B cell (primary cell): ENCODE results near the gene OSBPL5. TPM values are rescaled to one million over a fixed set of nuclear protein-coding genes. Genes with fewer than 3 reads are reported as not detected.

Source experiments
- ATAC-seq: fragments of 200-7000 bp; cut with Tn5 transposase; one replicate; pipeline ENCODE4 v1.10.0; 2021; ENCODE audit warnings: low read depth, mild to moderate bottlenecking, moderate number of reproducible peaks, moderate library complexity
- CTCF ChIA-PET: fragments of 350-600 bp; sonication (Branson Sonifier 250); formaldehyde crosslinking; loops from one replicate; lab custom pipeline; 2021; ENCODE audit warnings: antibody characterized with exemption, inconsistent platforms; lab: Charles Lee
- POLR2A ChIA-PET: fragments of 350-600 bp; sonication (Branson Sonifier 250); formaldehyde crosslinking; loops from one replicate; lab custom pipeline; 2021; ENCODE audit warnings: antibody characterized with exemption; lab: Charles Lee
- DNase-seq: peaks from one replicate; pipeline ENCODE4 v3.0.0; 2013
- H2AFZ ChIP-seq: 2 replicates; pipeline ENCODE4 v1.6.1; 2012; ENCODE audit warnings: mild to moderate bottlenecking, low read depth, low read length; ENCODE audit not compliant: insufficient read depth, poor library complexity, severe bottlenecking
- H3K27ac ChIP-seq, 2 donors: 1 replicate in 1 of 2; 2 replicates in 1 of 2; pipeline ENCODE4 v1.5.1; 2012 to 2013; ENCODE audit warnings: low read length in 2 of 2, mild to moderate bottlenecking in 2 of 2, moderate library complexity in 1 of 2
- H3K27me3 ChIP-seq, 4 experiments: fragments of 200-600 bp in 1 of 4; sonication (generic) in 1 of 4; replicated peaks in 1 of 4; 1 replicate in 2 of 4; 2 replicates in 2 of 4; pipeline versions ENCODE4 v1.6.1 to v1.7.0; 2013 to 2016; ENCODE audit warnings: low read length in 3 of 4, mild to moderate bottlenecking in 2 of 4, mixed read lengths in 1 of 4, moderate library complexity in 1 of 4; ENCODE audit not compliant: insufficient read depth in 4 of 4, control insufficient read depth in 3 of 4; ENCODE audit errors: control extremely low read depth in 1 of 4
- H3K36me3 ChIP-seq, 2 experiments: replicated peaks in 1 of 2; 1 replicate in 1 of 2; 2 replicates in 1 of 2; pipeline versions ENCODE4 v1.6.1 to v1.7.1; 2013; ENCODE audit warnings: low read length in 1 of 2; ENCODE audit not compliant: insufficient read depth in 2 of 2, control insufficient read depth in 1 of 2; ENCODE audit errors: control extremely low read depth in 1 of 2, extremely low read depth in 1 of 2
- H3K4me1 ChIP-seq, 2 donors: fragments of 200-600 bp in 1 of 2; sonication (generic) in 1 of 2; 1 replicate in 1 of 2; 2 replicates in 1 of 2; pipeline versions ENCODE4 v1.5.1 to v1.6.1; 2013 to 2017; ENCODE audit warnings: low read length in 2 of 2; ENCODE audit not compliant: control insufficient read depth in 2 of 2, insufficient read depth in 2 of 2
- H3K4me2 ChIP-seq: replicated peaks from 2 replicates; pipeline ENCODE3; 2012; ENCODE audit warnings: mild to moderate bottlenecking, low read depth, low read length; ENCODE audit not compliant: poor library complexity, severe bottlenecking
- H3K4me3 ChIP-seq, 5 experiments: fragments of 200-600 bp in 1 of 5; sonication (generic) in 1 of 5; 1 replicate in 3 of 5; 2 replicates in 2 of 5; pipeline versions ENCODE4 v1.5.1 to v1.7.0; 2011 to 2016; ENCODE audit warnings: low read length in 4 of 5, mild to moderate bottlenecking in 4 of 5, low read depth in 2 of 5, control low read depth in 1 of 5, moderate library complexity in 1 of 5; ENCODE audit not compliant: insufficient read depth in 1 of 5; ENCODE audit errors: control extremely low read depth in 1 of 5, extremely low read depth in 1 of 5
- H3K79me2 ChIP-seq: fragments of 200-600 bp; sonication (generic); one replicate; pipeline ENCODE4 v1.6.0; 2016; ENCODE audit warnings: low read length; ENCODE audit not compliant: control insufficient read depth, insufficient read depth
- H3K9ac ChIP-seq: fragments of 200-600 bp; sonication (generic); 2 replicates; pipeline ENCODE4 v1.6.1; 2017; ENCODE audit warnings: mild to moderate bottlenecking, low read length, moderate library complexity
- H3K9me3 ChIP-seq, 3 donors: one replicate each; pipeline versions ENCODE4 v1.6.1 to v1.7.1; 2013; ENCODE audit warnings: low read length in 2 of 3; ENCODE audit not compliant: control insufficient read depth in 2 of 3, insufficient read depth in 1 of 3; ENCODE audit errors: control extremely low read depth in 1 of 3
- H4K20me1 ChIP-seq: 2 replicates; pipeline ENCODE4 v1.6.0; 2012; ENCODE audit warnings: mild to moderate bottlenecking, low read length; ENCODE audit not compliant: insufficient read depth, control insufficient read depth, poor library complexity, severe bottlenecking
- H3K27ac Mint-ChIP-seq: one replicate; pipeline ENCODE4 v1.8.0; 2021; ENCODE audit warnings: mixed read lengths
- H3K27me3 Mint-ChIP-seq: one replicate; pipeline ENCODE4 v1.8.0; 2021; ENCODE audit warnings: mixed read lengths
- H3K4me1 Mint-ChIP-seq: one replicate; pipeline ENCODE4 v1.8.0; 2021; ENCODE audit warnings: mixed read lengths
- H3K4me3 Mint-ChIP-seq: one replicate; pipeline ENCODE4 v1.8.0; 2021; ENCODE audit warnings: mixed read lengths
- H3K9me3 Mint-ChIP-seq: one replicate; pipeline ENCODE4 v1.8.0; 2022; ENCODE audit warnings: mixed read lengths; ENCODE audit not compliant: insufficient read depth
- CTCF ChIP-seq: fragments of 200-600 bp; IDR thresholded peaks from one replicate; pipeline ENCODE4 v1.8.0; 2022; ENCODE audit warnings: antibody characterized with exemption, mild to moderate bottlenecking
- EZH2 ChIP-seq: IDR thresholded peaks from 2 replicates; pipeline ENCODE4 v1.6.1; 2012; ENCODE audit warnings: borderline replicate concordance, low read depth, mild to moderate bottlenecking, moderate library complexity, low read length; ENCODE audit not compliant: insufficient read depth, poor library complexity, severe bottlenecking
- WGBS: methylation state at CpG from one replicate; pipeline ENCODE4 v1.1.5; 2013; ENCODE audit warnings: missing lambda C conversion rate; ENCODE audit not compliant: insufficient coverage; 5-methylcytosine and 5-hydroxymethylcytosine counted together
- intact Hi-C: fragments of 100-400 bp; cut with micrococcal nuclease; formaldehyde crosslinking; loops from one replicate; pipeline ENCODE4 v1.10.0; 2022
- polyA plus RNA-seq: library from polyadenylated mRNA; depleted of rRNA; stranded (reverse); fragments of >200 nt; gene quantifications from 2 replicates; pipeline ENCODE4 v1.2.3, GENCODE V29; 2012
- total RNA-seq, 2 donors: library from RNA; stranded (reverse); fragments of 120-200 nt in 1 of 2; gene quantifications; 1 replicate in 1 of 2; 2 replicates in 1 of 2; pipeline versions ENCODE4 v1.2.3 to v1.2.4, GENCODE V29; 2013 to 2022

The OSBPL5 gene
- total and polyA plus RNA-seq, 2 donors (not counting 1 experiment from before 2014, with no cell fraction given): 0.15 to 1.2 TPM

GRCh38 chr11:3107608-3108182, 57.4 kb downstream of the OSBPL5 start:
- no peaks in the 10 kb centered on the region for H4K20me1 ChIP-seq
- ATAC-seq: no peak
- no peak overlapping the region for H3K9ac ChIP-seq
- H3K79me2 ChIP-seq: no peaks in the 10 kb centered on the region
- no peak overlapping the region for H3K4me2 ChIP-seq
- intact Hi-C loops: no loop called here
- H3K4me3 Mint-ChIP-seq: no peak overlapping the region
- CTCF ChIA-PET: no interaction called here
- no peaks in the 10 kb centered on the region for H3K36me3 ChIP-seq
- POLR2A ChIA-PET: no interaction called here
- H3K27me3 ChIP-seq: no peaks in the 10 kb centered on the region
- H3K27me3 Mint-ChIP-seq: peaks cover 14% of the 10 kb centered on the region
- H2AFZ ChIP-seq: no peak overlapping the region
- no peak overlapping the region for H3K27ac ChIP-seq
- H3K27ac Mint-ChIP-seq: no peak overlapping the region
- no peak for DNase-seq
- H3K9me3 ChIP-seq: no peaks in the 10 kb centered on the region
- no peaks in the 10 kb centered on the region for H3K4me1 ChIP-seq
- no peaks in the 10 kb centered on the region for H3K4me1 Mint-ChIP-seq
- H3K4me3 ChIP-seq: no peak overlapping the region
- TF ChIP-seq CTCF (no peak), EZH2 (no peak)
- no peaks in the 10 kb centered on the region for H3K9me3 Mint-ChIP-seq
- WGBS: 92% methylated on average over 21 of the region's 21 CpGs

- 90% methylated on average over 20 of the region's 21 CpGs for WGBS
- DNase-seq (no peak), ATAC-seq (no peak)
- Mint-ChIP-seq H3K4me3 (no peak overlapping the region), H3K27ac (no peak overlapping the region), H3K4me1 (no peaks in the 10 kb centered on the region), H3K27me3 (peaks cover 14% of the 10 kb centered on the region), H3K9me3 (no peaks in the 10 kb centered on the region)
- Histone ChIP-seq H3K4me3 (no peak overlapping the region), H3K9ac (no peak overlapping the region), H4K20me1 (no peaks in the 10 kb centered on the region), H3K27ac (no peak overlapping the region), H3K4me1 (no peaks in the 10 kb centered on the region), H3K9me3 (no peaks in the 10 kb centered on the region), H2AFZ (no peak overlapping the region), H3K4me2 (no peak overlapping the region), H3K79me2 (no peaks in the 10 kb centered on the region), H3K27me3 (no peaks in the 10 kb centered on the region), H3K36me3 (no peaks in the 10 kb centered on the region)
- POLR2A ChIA-PET: no interaction called here
- CTCF ChIA-PET: no interaction called here
- intact Hi-C loops: no loop called here
- TF ChIP-seq CTCF (no peak), EZH2 (no peak)
Measured at GRCh38 chr11:3106736-3107524, 58.2 kb downstream of the OSBPL5 start.
